ENCODE data around the gene ZNF611. TPM values are rescaled to one million over a fixed set of nuclear protein-coding genes. Genes with fewer than 3 reads are reported as not detected.
A peak's percentile ranks its signal among the peaks of the same experiment; 100 is the strongest.
"Not testable (repeated sequence)": the region's sequence is repeated elsewhere in the genome, so short reads cannot be mapped to it uniquely, and the experiment has no call there.

The ZNF611 gene
- total and polyA plus RNA-seq, 10 of the 15 experiments (the other 5 are each of a cell fraction or from before 2014, with no cell fraction given): 1.4 to 16.8 (median 7.6) TPM

- H3K4me3 ChIP-seq; H3K9me3 ChIP-seq (replicated peaks; ENCODE audit: control insufficient read depth, insufficient read depth, low read length); H3K36me3 ChIP-seq (ENCODE audit: control insufficient read depth in 2 of 2, insufficient read depth in 2 of 2, low read length in 1 of 2); H2AFZ ChIP-seq (ENCODE audit: control insufficient read depth, low read depth, low read length); H3K9ac ChIP-seq (ENCODE audit: control insufficient read depth, insufficient read depth, low read length); H3K27me3 ChIP-seq (replicated peaks in 1 of 2; ENCODE audit: control insufficient read depth in 2 of 2, insufficient read depth in 2 of 2, low read length in 1 of 2); intact Hi-C loops (cut with micrococcal nuclease; ENCODE audit: unreplicated experiment); H3K27ac ChIP-seq (ENCODE audit: control insufficient read depth, insufficient read depth); FAIRE-seq; H3K4me2 ChIP-seq (ENCODE audit: control insufficient read depth, insufficient read depth); H4K20me1 ChIP-seq (ENCODE audit: control insufficient read depth, insufficient read depth); in situ Hi-C loops (cut with MboI); BruUV-seq (replicated peaks); H3K79me2 ChIP-seq (ENCODE audit: control insufficient read depth, insufficient read depth, low read length); DNase-seq (ENCODE audit: low read depth, low spot score); H3K4me1 ChIP-seq (ENCODE audit: control insufficient read depth, insufficient read depth, low read length): not testable (repeated sequence)
- ATAC-seq: peak; percentile 80
- ChIA-PET CTCF (interaction anchor here (0.6 kb wide), 1 partner anchor 34 kb away, joined by 3 read pairs; no protein-coding TSS in a partner anchor), SMC1A (ENCODE audit: uncharacterized antibody, unreplicated experiment) (interaction anchor here (1.9 kb wide), 1 partner anchor 24 kb away, joined by 8 read pairs; no protein-coding TSS in a partner anchor), RAD21 (ENCODE audit: unreplicated experiment) (interaction anchor here (1.5 to 1.6 kb wide), 2 partner anchors 23 to 174 kb away, joined by 3 to 7 read pairs; no protein-coding TSS in a partner anchor), POLR2A (interaction anchor here (1.2 kb wide), 1 partner anchor 27 kb away, joined by 3 read pairs; no protein-coding TSS in a partner anchor)
- TF ChIP-seq NR2F1 (conservative IDR thresholded peaks at IDR 0.05): peak; percentile 84
- TF ChIP-seq ZNF687 (IDR thresholded peaks at IDR 0.05): 0 out of 2 replicates have a peak, but pooled peaks have one; percentile 17
- peak; percentile 27; the same call in 1 of the 2 replicates for TF ChIP-seq JUNB (IDR thresholded peaks at IDR 0.05)
- peak; percentile 44; the same call in 1 of the 2 replicates for TF ChIP-seq ATF7 (IDR thresholded peaks at IDR 0.05; ENCODE audit: low read depth)
- TF ChIP-seq IKZF2 (IDR thresholded peaks at IDR 0.05): peak; percentile 13 to 49; a peak in 2 of 4 replicates
- TF ChIP-seq MTA2 (IDR thresholded peaks at IDR 0.05; ENCODE audit: low read depth): peak; percentile 33; the same call in 1 of the 2 replicates
- TF ChIP-seq DPF2 (IDR thresholded peaks at IDR 0.05): peak; percentile 26; the same call in 1 of the 2 replicates
- peak in 1 of 2 experiments; percentile 19; a peak in 1 of 4 replicates for TF ChIP-seq BHLHE40 (IDR thresholded peaks at IDR 0.05; ENCODE audit: borderline replicate concordance in 1 of 2, low read depth in 2 of 2, low read length in 1 of 2)
- 6% methylated on average over 4 of the region's 4 CpGs for WGBS (ENCODE audit: insufficient coverage, insufficient replicate concordance, low lambda C conversion rate, missing lambda C conversion rate)
Observed at GRCh38 chr19:52715902-52716301, 18.9 kb downstream of the ZNF611 start.

- ATAC-seq; H3K9me3 ChIP-seq (replicated peaks; ENCODE audit: control insufficient read depth, insufficient read depth, low read length); H3K4me2 ChIP-seq (ENCODE audit: control insufficient read depth, insufficient read depth); H3K9ac ChIP-seq (ENCODE audit: control insufficient read depth, insufficient read depth, low read length); H4K20me1 ChIP-seq (ENCODE audit: control insufficient read depth, insufficient read depth); BruUV-seq (replicated peaks); in situ Hi-C loops (cut with MboI); DNase-seq (ENCODE audit: low read depth, low spot score); H3K4me3 ChIP-seq; H3K27me3 ChIP-seq (replicated peaks in 1 of 2; ENCODE audit: control insufficient read depth in 2 of 2, insufficient read depth in 2 of 2, low read length in 1 of 2); H3K79me2 ChIP-seq (ENCODE audit: control insufficient read depth, insufficient read depth, low read length); H3K36me3 ChIP-seq (ENCODE audit: control insufficient read depth in 2 of 2, insufficient read depth in 2 of 2, low read length in 1 of 2); H3K27ac ChIP-seq (ENCODE audit: control insufficient read depth, insufficient read depth); intact Hi-C loops (cut with micrococcal nuclease; ENCODE audit: unreplicated experiment); H2AFZ ChIP-seq (ENCODE audit: control insufficient read depth, low read depth, low read length); CTCF ChIA-PET; FAIRE-seq; H3K4me1 ChIP-seq (ENCODE audit: control insufficient read depth, insufficient read depth, low read length): not testable (repeated sequence)
- ChIA-PET RAD21 (ENCODE audit: unreplicated experiment) (interaction anchor here (1.5 to 1.6 kb wide), 2 partner anchors 23 to 173 kb away, joined by 3 to 7 read pairs; no protein-coding TSS in a partner anchor), SMC1A (ENCODE audit: uncharacterized antibody, unreplicated experiment) (interaction anchor here (1.9 kb wide), 1 partner anchor 23 kb away, joined by 8 read pairs; no protein-coding TSS in a partner anchor), POLR2A (interaction anchor here (0.6 to 1.2 kb wide), 2 partner anchors 27 to 71 kb away, joined by 3 read pairs; no protein-coding TSS in a partner anchor)
- 62% methylated on average over 5 of the region's 5 CpGs for WGBS (ENCODE audit: insufficient coverage, insufficient replicate concordance, low lambda C conversion rate, missing lambda C conversion rate)
Observed at GRCh38 chr19:52715330-52715729, 19.5 kb downstream of the ZNF611 start.
